K562 (cell line): ENCODE measurements around the gene SLC30A1. TPM values are rescaled to one million over a fixed set of nuclear protein-coding genes. Genes with fewer than 3 reads are reported as not detected.

Experiments
- ARHGAP35 ChIP-seq: fragments of 450-650 bp; IDR thresholded peaks from 2 replicates; pipeline ENCODE4 v1.6.1; 2018; ENCODE audit not compliant: partially characterized antibody
- CBX1 ChIP-seq: sonication (generic); IDR thresholded peaks from 2 replicates; pipeline ENCODE4 v1.6.1; 2016; ENCODE audit warnings: antibody characterized with exemption, low read depth, mild to moderate bottlenecking
- FOXA1 ChIP-seq: fragments of 450-650 bp; IDR thresholded peaks from 2 replicates; pipeline ENCODE4 v1.6.1; 2016; ENCODE audit warnings: mild to moderate bottlenecking, borderline replicate concordance
- GATAD2A ChIP-seq: fragments of 450-650 bp; IDR thresholded peaks from 2 replicates; pipeline ENCODE4 v1.6.1; 2017
- HES1 ChIP-seq: fragments of 450-650 bp; IDR thresholded peaks from 2 replicates; pipeline ENCODE4 v1.6.1; 2016; ENCODE audit warnings: low read depth, mild to moderate bottlenecking, moderate library complexity
- HLTF ChIP-seq: fragments of 450-650 bp; IDR thresholded peaks from 2 replicates; pipeline ENCODE4 v1.6.1; 2016
- KAT7 ChIP-seq: sonication (generic); formaldehyde crosslinking; IDR thresholded peaks from 2 replicates; pipeline ENCODE4 v1.8.0; 2022; ENCODE audit warnings: missing genetic modification reagents, mild to moderate bottlenecking, borderline replicate concordance
- MBD2 ChIP-seq: sonication (generic); IDR thresholded peaks from 2 replicates; pipeline ENCODE4 v1.6.1; 2016; ENCODE audit warnings: low read depth, borderline replicate concordance
- MGA ChIP-seq: fragments of 450-650 bp; IDR thresholded peaks from 2 replicates; pipeline ENCODE4 v1.6.1; 2016; ENCODE audit warnings: mild to moderate bottlenecking, moderate library complexity
- PTBP1 ChIP-seq: fragments of 200-400 bp; formaldehyde crosslinking; IDR thresholded peaks from 2 replicates; pipeline ENCODE4 v1.6.1; 2017; ENCODE audit warnings: low read depth, low read length
- SIRT6 ChIP-seq: IDR thresholded peaks from one replicate; pipeline ENCODE4 v1.6.1; 2012; ENCODE audit warnings: low read depth, mild to moderate bottlenecking, control low read depth, inconsistent platforms, low read length, moderate library complexity
- TBL1XR1 ChIP-seq, 2 experiments: IDR thresholded peaks; 2 replicates each; pipeline ENCODE4 v1.6.1; 2012; ENCODE audit warnings: improper control_type of control experiment in 2 of 2, low read length in 2 of 2, mild to moderate bottlenecking in 1 of 2
- TCFL5 ChIP-seq: fragments of 250-450 bp; sonication (Bioruptor Pico); conservative IDR thresholded peaks from 2 replicates; pipeline ENCODE4 v1.6.1; 2021; ENCODE audit warnings: mild to moderate bottlenecking, moderate library complexity, matching md5 sums
- ZKSCAN8 ChIP-seq: fragments of 200-800 bp; sonication (Bioruptor generic); IDR thresholded peaks from 2 replicates; pipeline ENCODE4 v1.6.1; 2016; ENCODE audit warnings: missing genetic modification characterization, missing compliant biosample characterization
- ZNF583 ChIP-seq: fragments of 250-450 bp; sonication (Bioruptor Pico); IDR thresholded peaks from 2 replicates; pipeline ENCODE4 v1.4.0; 2020
- polyA plus RNA-seq, 8 experiments: library from polyadenylated mRNA; depleted of rRNA in 4 of 8; stranded (reverse) in 5 of 8; unstranded in 3 of 8; fragments of >200 nt; fragmentation: Nextera tagmentation in 2 of 8; fragmentation: Illumina TruSeq in 1 of 8; extraction: Ambion mirVana in 2 of 8; extraction: Trizol in 1 of 8; gene quantifications; 2 replicates each; pipeline versions ENCODE4 v1.2.1 to v1.2.3, GENCODE V29; 2011 to 2014; ENCODE audit warnings: inconsistent platforms in 1 of 8, missing spikeins in 1 of 8
- total RNA-seq, 7 experiments: library from RNA; depleted of rRNA in 6 of 7; stranded (reverse); fragments of >200 nt in 6 of 7; fragmentation: Illumina TruSeq in 2 of 7; extraction: Trizol in 2 of 7; gene quantifications; 2 replicates each; pipeline versions ENCODE4 v1.2.1 to v1.2.3, GENCODE V29; 2011 to 2021; ENCODE audit warnings: low replicate concordance in 1 of 7

SLC30A1 gene
- total and polyA plus RNA-seq, 9 of the 15 experiments (the other 6 are each of a cell fraction or from before 2014, with no cell fraction given) = 4.1 to 14.4 (median 6.6) TPM

GRCh38 chr1:211589782-211590721 lies 11.1 kb upstream of the SLC30A1 start (continued):
- TF ChIP-seq MGA (no peak), KAT7 (0 out of 2 replicates have a peak, but pooled peaks have one; percentile 33), GATAD2A (no peak), FOXA1 (no peak), PTBP1 (no peak), ZNF583 (no peak), TBL1XR1 (IDR thresholded peaks at IDR 0.05; ENCODE audit: low read length in 2 of 2) (no peak), ZKSCAN8 (no peak), MBD2 (no peak), SIRT6 (no peak), HES1 (no peak), ARHGAP35 (no peak), HLTF (no peak), CBX1 (no peak; the same call in 1 of the 2 replicates), TCFL5 (CRISPR knock-in tag) (no peak)
